DMS 273 treated with DMSO at 0.1 percent for 48 hours (cell line): Measurements from ENCODE around the gene DNMT3A.
"Not testable (repeated sequence)": the region's sequence is repeated elsewhere in the genome, so short reads cannot be mapped to it uniquely, and the experiment has no call there.

Source experiments
- DNase-seq: peaks from one replicate; lab custom pipeline; 2025; lab: John Stamatoyannopoulos, UW

DNMT3A gene

DNA sequence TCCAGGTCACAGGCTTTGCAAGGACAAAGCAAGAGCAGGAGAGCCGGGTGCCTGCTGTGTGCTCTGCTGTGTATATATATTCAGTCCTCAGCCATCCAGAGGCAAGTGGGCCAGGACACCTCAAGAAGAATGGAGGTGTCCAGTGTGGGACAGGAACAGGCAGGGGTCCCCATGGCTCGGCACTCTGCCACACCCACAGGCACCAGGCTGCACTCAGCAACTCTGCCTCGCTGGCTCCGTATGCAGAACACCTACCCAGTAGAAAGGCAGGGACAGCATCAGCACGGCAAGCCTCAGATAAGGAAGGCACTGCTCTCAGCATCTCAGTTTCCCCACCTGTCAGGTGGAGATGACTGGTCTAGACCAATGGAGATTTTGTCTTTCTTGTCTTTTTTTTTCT lies 57.8 kb downstream of the DNMT3A start:
- no peak for DNase-seq

DNA sequence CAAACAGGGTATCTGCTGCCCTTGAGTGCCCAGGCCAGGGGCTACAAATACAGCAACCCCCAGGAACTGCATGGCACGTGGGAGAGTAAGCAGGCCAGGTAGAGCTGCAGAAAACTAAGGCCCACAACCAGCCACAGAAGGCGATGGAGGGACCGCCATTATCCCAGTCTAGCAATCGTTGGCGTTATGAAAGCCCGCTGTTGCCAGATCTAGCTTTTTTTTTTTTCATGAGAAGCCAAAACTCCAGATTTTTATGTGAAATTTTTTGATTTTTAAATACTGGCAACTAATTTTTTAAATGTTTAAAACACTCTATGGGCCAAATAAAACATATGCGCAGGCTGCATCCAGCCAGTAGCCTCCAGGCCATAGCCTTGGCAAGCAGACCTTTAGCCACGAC lies 59.8 kb downstream of the DNMT3A start:
- DNase-seq = no peak

GRCh38 chr2:25281522-25281921 lies 60.2 kb downstream of the DNMT3A start:
- DNase-seq = no peak

DNA sequence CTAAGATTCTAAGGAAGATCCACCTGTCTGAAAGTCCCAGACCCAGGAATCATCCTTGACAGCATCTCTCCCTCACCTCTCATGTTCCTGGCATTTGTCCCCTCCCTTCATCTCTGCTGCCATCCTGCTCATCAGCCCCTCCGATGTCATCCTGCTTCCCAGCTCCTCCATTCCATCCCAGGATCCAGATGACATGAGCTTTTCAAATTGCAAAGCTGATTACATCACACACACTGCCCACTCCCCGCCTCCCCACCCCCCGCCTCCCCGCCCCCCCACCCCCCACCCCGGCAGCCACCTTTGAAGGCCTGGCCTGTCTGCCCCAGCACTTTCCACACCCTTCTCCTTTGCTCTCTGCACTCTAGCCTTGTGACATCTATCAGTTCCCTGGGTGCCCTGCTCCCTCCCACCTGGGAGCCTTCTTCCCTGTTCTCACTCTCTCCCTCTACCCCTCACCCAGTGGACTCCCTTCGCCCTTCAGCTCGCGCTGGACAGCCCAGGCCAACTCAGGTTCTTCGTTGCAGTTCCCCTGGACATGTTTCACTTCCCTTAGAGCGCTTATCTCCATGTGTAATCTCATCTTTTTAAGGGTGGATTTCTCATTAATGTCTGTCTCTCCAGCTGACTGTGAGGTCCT lies 61.6 kb downstream of the DNMT3A start:
- DNase-seq = no peak

GRCh38 chr2:25279091-25279651 lies 62.6 kb downstream of the DNMT3A start:
- no peak for DNase-seq

GRCh38 chr2:25276569-25277465 lies 64.9 kb downstream of the DNMT3A start:
- no peak for DNase-seq

DNA sequence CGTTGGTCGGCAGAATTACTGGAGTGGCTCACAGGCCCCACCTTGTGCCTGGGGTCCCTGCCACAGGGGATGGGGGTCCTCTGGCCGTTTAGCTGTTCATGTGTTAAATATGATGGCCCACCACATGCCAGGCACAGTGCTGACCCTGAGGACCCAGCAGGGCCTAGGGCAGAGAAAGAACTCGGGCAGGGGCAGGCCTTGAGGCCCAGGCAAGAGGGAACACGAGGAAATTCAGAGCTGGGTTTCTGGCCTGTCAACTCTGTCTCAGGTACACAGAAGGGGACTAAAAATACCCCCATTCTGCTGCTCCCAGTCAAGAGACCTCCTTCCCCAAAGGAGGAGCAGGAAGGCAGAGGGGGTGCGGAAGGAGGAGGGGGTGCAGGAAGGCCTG lies 66.2 kb downstream of the DNMT3A start:
- DNase-seq = no peak

DNA sequence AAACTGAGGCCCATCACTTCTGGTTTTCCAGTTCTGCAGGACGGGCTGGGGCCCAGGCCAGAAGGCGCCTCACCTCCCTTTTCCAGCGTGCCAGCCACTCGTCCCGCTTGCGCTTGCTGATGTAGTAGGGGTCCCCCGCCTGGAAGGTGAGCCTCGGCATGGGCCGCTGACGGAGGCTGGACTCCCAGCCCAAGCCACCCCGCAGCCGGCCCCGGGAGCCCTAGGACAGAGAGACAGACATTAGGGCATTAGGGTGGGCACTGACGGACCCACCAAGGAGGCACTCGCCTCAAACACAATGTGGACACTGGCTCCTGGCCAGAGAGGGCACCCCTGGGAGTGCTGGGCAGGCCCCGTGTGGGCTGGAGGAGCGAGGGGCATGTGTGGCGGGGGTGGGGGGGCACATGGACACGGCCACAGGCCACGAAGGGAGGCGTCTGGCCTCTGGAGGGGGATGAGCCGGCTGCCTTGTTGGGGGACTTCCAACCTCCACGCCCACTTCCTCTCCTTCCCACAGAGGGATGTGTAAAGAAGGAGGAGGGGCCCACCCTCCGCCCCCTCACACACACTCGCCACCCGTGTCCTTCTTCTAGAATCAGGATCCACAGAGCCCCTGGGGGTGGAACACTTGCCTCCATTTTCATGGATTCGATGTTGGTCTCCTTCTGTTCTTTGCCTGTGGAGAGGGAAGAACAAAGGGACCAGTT lies 66.7 kb downstream of the DNMT3A start:
- DNase-seq = no peak

DNA sequence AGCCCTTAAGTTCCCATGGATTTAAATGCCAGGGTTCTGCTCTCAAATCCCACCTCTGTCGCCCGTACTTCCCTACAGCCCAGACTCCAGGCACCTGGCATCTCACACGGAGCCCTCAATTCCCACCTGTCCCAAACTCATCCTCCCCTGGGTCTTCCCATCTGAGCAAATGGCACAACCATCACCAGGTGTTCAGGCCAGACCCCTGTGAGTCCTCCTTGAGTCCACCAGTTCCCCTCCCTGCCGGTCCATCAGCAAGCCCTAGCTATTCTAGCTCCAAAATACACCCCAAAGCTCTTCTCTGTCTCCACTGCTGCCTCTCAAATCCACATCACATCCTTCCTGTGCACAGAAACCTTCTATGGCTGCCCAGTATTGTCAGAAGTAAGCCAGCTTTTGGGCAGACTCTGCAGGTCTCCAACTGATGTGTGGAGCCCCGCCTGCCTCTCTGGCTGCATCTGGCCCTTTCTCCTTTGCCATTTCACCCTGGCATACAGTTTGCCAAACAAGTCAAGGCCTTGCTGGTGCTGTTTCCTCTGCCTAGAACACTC lies 67.7 kb downstream of the DNMT3A start:
- DNase-seq = no peak

DNA sequence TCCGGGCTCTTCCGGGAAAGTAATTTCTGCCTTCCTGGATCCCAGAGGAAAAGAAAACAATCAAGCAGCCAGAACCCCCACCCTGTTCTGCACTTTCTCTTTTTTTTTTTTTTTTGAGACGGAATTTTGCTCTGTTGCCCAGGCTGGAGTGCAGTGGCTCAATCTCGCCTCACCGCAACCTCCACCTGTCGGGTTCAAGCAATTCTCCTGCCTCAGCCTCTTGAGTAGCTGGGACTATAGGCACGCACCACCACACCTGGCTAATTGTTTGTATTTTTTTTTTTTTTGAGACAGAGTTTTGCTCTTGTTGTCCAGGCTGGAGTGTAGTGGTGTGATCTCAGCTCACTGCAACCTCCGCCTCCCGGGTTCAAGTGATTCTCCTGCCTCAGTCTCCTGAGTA lies 69.0 kb downstream of the DNMT3A start:
- DNase-seq = not testable (repeated sequence)

DNA sequence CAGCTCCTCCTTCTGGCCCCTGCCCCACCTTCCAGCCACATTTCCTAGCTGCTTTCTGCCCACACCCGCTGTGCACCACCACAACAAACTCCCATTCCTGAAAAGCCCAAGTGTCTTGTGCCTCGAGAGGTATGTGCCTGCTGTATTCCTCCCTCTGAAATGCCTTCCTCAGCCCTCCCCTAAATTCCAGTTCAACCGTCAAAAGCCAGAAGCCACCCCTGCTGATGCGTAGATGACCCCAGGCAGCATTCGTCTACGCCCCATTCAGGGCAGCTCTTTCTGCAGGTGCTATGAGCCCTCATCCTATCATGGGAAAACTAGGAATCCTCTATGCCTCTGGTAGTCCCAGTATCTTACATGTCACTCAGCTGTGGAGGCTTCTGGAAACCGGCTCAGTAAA lies 71.7 kb downstream of the DNMT3A start:
- no peak for DNase-seq

GRCh38 chr2:25269233-25269632 lies 72.5 kb downstream of the DNMT3A start:
- DNase-seq = no peak

GRCh38 chr2:25268139-25268538 lies 73.6 kb downstream of the DNMT3A start:
- DNase-seq = no peak

GRCh38 chr2:25266399-25266798 lies 75.3 kb downstream of the DNMT3A start:
- no peak for DNase-seq

DNA sequence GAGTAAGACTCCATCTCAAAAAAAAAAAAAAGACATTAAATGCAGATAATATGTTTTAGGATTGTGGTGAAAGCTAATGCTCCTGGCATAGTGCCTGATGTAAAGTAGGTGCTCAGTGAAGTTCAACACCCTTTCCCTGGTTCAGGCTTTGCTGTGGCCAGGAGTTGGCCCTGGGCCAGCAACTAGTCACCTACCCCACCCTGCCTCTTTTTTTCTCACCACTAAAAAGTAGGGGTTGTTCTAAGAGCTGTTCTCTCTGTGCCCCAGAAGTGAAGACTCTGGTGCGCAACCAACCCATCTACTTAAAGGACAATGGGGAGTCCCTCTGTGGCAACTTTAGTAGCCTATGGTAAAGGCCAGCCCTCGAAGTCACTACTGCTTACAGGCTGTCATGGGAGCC lies 75.9 kb downstream of the DNMT3A start:
- no peak for DNase-seq

DNA sequence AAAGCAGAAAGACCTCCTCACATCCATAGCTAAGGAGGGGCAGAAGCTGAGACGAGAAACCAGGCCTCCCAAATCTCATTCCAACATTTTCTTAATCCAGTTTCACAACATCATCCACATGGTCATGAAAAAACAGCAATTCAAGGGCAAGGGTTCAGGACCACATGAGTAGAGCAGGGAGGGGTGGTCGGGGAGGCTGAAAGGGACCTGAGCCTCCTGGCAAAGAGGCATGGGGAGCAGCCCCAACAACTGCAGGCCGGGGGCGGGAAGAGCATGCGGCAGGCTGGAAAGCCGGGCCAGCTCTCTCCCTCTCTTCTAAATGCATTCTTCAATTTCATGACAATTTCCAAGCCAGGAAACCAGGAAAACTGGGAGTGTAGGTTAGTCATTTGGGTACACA lies 76.7 kb downstream of the DNMT3A start:
- no peak for DNase-seq

DNA sequence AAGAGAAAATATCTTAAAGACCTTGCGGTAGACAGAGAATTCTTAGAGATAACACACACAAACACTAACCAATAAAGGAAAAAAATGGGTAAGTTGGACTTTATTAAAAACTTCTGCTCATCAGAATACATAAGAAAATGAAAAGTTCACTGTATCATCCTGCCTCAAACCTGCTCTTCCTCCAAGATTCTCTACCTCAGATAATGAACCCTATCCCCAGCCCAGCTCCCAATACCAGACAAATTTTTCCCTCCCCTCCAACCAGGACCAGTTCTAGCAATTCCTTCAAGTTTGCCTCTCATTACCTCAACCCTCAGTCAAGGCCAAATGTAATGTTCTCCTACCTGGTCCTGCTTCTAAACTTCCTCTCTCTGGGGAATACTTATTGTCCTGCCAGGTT lies 79.4 kb downstream of the DNMT3A start:
- no peak for DNase-seq

- DNase-seq = no peak
Measured at GRCh38 chr2:25259737-25260124, 82.0 kb downstream of the DNMT3A start.

- DNase-seq = no peak
Measured at GRCh38 chr2:25258847-25259736, 82.6 kb downstream of the DNMT3A start.

GRCh38 chr2:25257931-25258846 lies 83.5 kb downstream of the DNMT3A start:
- DNase-seq = no peak
